H54 (cell line): ENCODE data around the gene FREM1.
A peak's percentile ranks its signal among the peaks of the same experiment; 100 is the strongest.

ENCODE experiments used
- DNase-seq: peaks from one replicate; pipeline ENCODE4 v3.0.0; 2011; ENCODE audit warnings: low spot score, mixed read lengths; ENCODE audit not compliant: insufficient read length
- FAIRE-seq: peaks from 3 replicates; lab custom pipeline; 2011; peaks lifted over from hg19 to GRCh38; lab: Jason Lieb, UNC
- POLR2A ChIP-seq: IDR thresholded peaks from 2 replicates; pipeline ENCODE4 v1.6.1; 2011; ENCODE audit warnings: low read depth, mild to moderate bottlenecking, low read length

FREM1 gene

DNA sequence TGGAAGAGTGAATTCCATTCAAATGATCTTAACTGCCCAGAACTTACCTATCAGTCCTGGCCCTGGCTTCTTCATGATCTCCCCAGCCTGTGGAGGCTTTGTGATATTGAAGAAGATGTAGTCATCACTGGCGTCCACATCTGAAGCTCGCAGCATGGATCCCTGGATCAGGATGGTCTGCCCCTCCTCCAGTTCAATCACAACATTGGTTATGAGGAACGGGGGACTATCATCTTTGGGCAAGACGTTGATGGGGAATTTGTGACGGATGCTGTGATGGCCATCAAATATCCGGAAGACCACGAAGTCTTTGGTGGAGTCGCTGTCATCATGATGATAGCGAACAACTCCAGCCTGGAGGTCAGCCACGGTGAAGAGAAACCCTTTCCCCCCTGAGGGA, 68.0 kb downstream of the FREM1 start:
- FAIRE-seq, result no peak
- no peak for TF ChIP-seq POLR2A

GRCh38 chr9:14838701-14839100, 71.5 kb downstream of the FREM1 start:
- FAIRE-seq, result no peak
- TF ChIP-seq POLR2A, result no peak
- DNase-seq, result no peak

More for the DNA sequence above, 68.0 kb downstream of the FREM1 start:
- no peak for DNase-seq

DNA sequence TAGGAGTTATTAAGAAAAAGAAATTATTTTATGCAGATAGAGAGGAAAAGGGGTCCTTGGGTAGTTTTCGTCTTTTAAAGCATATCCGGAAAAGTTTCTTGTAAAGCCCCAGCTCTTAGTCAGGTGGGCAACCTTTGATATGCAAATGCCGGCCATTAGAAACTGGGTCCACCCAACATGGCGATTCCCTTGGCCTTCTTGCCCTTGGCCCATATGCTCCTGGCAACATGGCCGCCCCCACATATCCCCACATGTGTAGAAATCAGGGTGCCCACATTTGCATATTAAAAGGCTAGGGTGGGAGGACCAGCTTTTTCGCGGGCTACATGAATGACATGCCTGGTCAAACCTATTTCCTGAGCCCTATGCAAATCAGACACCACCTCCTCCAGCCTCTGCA, 73.3 kb downstream of the FREM1 start:
- FAIRE-seq, result no peak
- no peak for TF ChIP-seq POLR2A
- no peak for DNase-seq

- DNase-seq, result no peak
- TF ChIP-seq POLR2A, result no peak
- FAIRE-seq, result no peak
These were observed 78.6 kb downstream of the FREM1 start for GRCh38 chr9:14831661-14832060.

DNA sequence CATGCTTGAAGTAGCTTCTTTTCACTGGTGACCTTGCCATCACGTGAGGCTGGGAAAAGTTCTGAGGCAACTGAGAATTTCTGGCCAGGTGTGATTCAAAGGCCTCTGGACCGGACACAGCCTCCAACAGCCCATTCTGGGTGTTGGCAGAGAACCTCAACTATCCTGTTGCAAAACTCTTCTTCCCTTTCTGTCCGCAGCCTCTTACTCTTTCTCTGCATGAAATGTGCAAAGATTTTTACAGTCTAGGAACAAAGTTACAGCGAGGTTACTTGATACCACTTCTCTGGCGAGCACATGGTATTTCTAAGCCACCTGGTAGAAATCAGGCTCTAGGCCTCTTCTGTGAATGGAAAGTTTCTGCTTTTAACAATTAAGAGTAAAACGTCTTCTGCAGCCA, 79.2 kb downstream of the FREM1 start:
- TF ChIP-seq POLR2A, result no peak
- FAIRE-seq (no peak), DNase-seq (no peak)

- DNase-seq, result no peak
- no peak for FAIRE-seq
- TF ChIP-seq POLR2A, result no peak
These were observed 80.2 kb downstream of the FREM1 start for GRCh38 chr9:14830057-14830456.

GRCh38 chr9:14829204-14829603, 81.0 kb downstream of the FREM1 start:
- TF ChIP-seq POLR2A, result no peak
- DNase-seq, result no peak
- no peak for FAIRE-seq

GRCh38 chr9:14827805-14828204, 82.4 kb downstream of the FREM1 start:
- DNase-seq (no peak), FAIRE-seq (no peak)
- no peak for TF ChIP-seq POLR2A

GRCh38 chr9:14824481-14824880, 85.7 kb downstream of the FREM1 start:
- TF ChIP-seq POLR2A, result no peak
- FAIRE-seq, result no peak
- no peak for DNase-seq

- no peak for FAIRE-seq
These were observed 86.4 kb downstream of the FREM1 start for GRCh38 chr9:14823800-14824199.

DNA sequence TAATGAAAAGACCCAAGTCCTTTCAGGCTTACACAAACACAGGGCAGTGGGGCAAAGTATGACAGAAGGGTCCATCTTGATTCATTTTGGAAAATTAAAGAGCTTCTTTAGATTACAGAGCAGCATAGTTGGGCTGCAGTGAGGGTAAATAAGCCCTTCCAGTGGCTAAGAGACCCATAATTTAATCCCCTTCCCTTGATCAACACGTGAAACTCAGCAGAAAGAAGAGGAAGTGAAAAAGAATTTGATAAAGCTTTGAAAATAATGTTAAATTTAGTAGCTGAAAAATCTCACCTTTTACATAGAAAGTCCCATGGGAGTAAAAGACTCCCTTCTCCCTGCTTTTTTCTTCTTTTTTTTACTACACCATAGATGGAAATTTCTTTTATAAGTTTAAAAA, 87.6 kb downstream of the FREM1 start:
- TF ChIP-seq POLR2A, result no peak
- FAIRE-seq, result no peak
- DNase-seq, result no peak

More at GRCh38 chr9:14823800-14824199, 86.4 kb downstream of the FREM1 start:
- no peak for DNase-seq
- no peak for TF ChIP-seq POLR2A

GRCh38 chr9:14819183-14819582, 91.0 kb downstream of the FREM1 start:
- no peak for FAIRE-seq
- no peak for TF ChIP-seq POLR2A
- DNase-seq, result no peak

GRCh38 chr9:14814249-14814628, 96.0 kb downstream of the FREM1 start:
- DNase-seq, result no peak
- TF ChIP-seq POLR2A, result no peak
- FAIRE-seq, result no peak

- no peak for TF ChIP-seq POLR2A
- no peak for DNase-seq
- FAIRE-seq, result peak; percentile 30
These were observed 96.6 kb downstream of the FREM1 start for GRCh38 chr9:14813336-14814248.

DNA sequence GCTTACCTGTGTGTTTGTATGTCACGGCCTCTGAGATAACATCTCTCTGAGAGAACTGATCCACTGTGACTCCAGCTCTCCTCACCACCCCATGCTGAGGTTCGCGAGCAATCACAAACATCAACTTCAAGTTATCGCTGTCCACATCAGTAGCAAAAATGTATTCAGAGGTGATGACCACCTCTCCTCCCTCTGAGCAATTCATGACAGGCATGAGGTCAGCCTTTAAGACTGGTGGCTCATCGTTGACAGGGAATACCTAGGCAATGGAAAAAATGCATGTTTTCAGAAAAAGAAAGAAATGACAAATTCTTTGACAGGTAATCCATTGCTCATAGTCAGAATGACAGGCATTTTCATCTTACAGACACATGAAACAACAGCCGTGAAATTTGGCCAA, 97.4 kb downstream of the FREM1 start:
- no peak for DNase-seq
- no peak for TF ChIP-seq POLR2A
- FAIRE-seq, result no peak

GRCh38 chr9:14811844-14812243, 98.4 kb downstream of the FREM1 start:
- FAIRE-seq (no peak), DNase-seq (no peak)
- no peak for TF ChIP-seq POLR2A
